CD4-positive, alpha-beta T cell (primary cell): ENCODE results near the gene COPS8. TPM values are rescaled to one million over a fixed set of nuclear protein-coding genes. Genes with fewer than 3 reads are reported as not detected.

Experiments
- ATAC-seq: fragments of 200-7000 bp; cut with Tn5 transposase; one replicate; pipeline ENCODE4 v1.10.0; 2022; ENCODE audit warnings: mild to moderate bottlenecking; ENCODE audit not compliant: poor library complexity
- CTCF ChIA-PET: fragments of 350-600 bp; sonication (Branson Sonifier 250); formaldehyde crosslinking; loops from one replicate; lab custom pipeline; 2021; ENCODE audit warnings: antibody characterized with exemption, inconsistent platforms; lab: Charles Lee
- POLR2A ChIA-PET: fragments of 350-600 bp; sonication (Branson Sonifier 250); formaldehyde crosslinking; loops from one replicate; lab custom pipeline; 2021; ENCODE audit warnings: antibody characterized with exemption, inconsistent platforms; lab: Charles Lee
- DNase-seq, 14 experiments: peaks; one replicate each; pipeline ENCODE4 v3.0.0-alpha.2; 2013 to 2020; ENCODE audit warnings: mixed read lengths in 2 of 14
- H3K27ac ChIP-seq, 2 donors: one replicate each; pipeline versions ENCODE4 v1.5.1 to v1.7.0; 2013; ENCODE audit warnings: low read length in 2 of 2, low read depth in 1 of 2, mild to moderate bottlenecking in 1 of 2
- H3K27me3 ChIP-seq, 2 experiments: 1 replicate in 1 of 2; 2 replicates in 1 of 2; pipeline versions ENCODE4 v1.6.1 to v1.7.0; 2013; ENCODE audit warnings: low read length in 2 of 2, control low read depth in 1 of 2, mild to moderate bottlenecking in 1 of 2, moderate library complexity in 1 of 2; ENCODE audit not compliant: insufficient read depth in 2 of 2, control insufficient read depth in 1 of 2
- H3K36me3 ChIP-seq: one replicate; pipeline ENCODE4 v1.6.1; 2013; ENCODE audit warnings: low read length, control low read depth; ENCODE audit not compliant: insufficient read depth
- H3K4me1 ChIP-seq: one replicate; pipeline ENCODE4 v1.6.1; 2013; ENCODE audit warnings: low read length, control low read depth; ENCODE audit not compliant: insufficient read depth
- H3K4me3 ChIP-seq: one replicate; pipeline ENCODE4 v1.5.1; 2013; ENCODE audit warnings: mild to moderate bottlenecking, low read length, moderate library complexity
- H3K9me3 ChIP-seq, 2 experiments: 1 replicate in 1 of 2; 2 replicates in 1 of 2; pipeline versions ENCODE4 v1.6.1 to v1.7.0; 2013; ENCODE audit warnings: low read length in 2 of 2, mild to moderate bottlenecking in 2 of 2, control low read depth in 1 of 2, moderate library complexity in 1 of 2; ENCODE audit not compliant: control insufficient read depth in 1 of 2, insufficient read depth in 1 of 2
- H3K27ac Mint-ChIP-seq: one replicate; pipeline ENCODE4 v1.8.0; 2020; ENCODE audit warnings: mixed read lengths
- H3K27me3 Mint-ChIP-seq: one replicate; pipeline ENCODE4 v1.8.0; 2021; ENCODE audit warnings: mixed read lengths
- H3K36me3 Mint-ChIP-seq: one replicate; pipeline ENCODE4 v1.8.0; 2021; ENCODE audit warnings: low read depth, mixed read lengths
- H3K4me1 Mint-ChIP-seq: one replicate; pipeline ENCODE4 v1.8.0; 2021; ENCODE audit warnings: low read depth, mixed read lengths
- H3K4me3 Mint-ChIP-seq: one replicate; pipeline ENCODE4 v1.8.0; 2020; ENCODE audit warnings: mild to moderate bottlenecking, mixed read lengths
- H3K9me3 Mint-ChIP-seq: one replicate; pipeline ENCODE4 v1.8.0; 2020; ENCODE audit warnings: mixed read lengths
- intact Hi-C, 2 experiments: fragments of 100-400 bp; cut with DNase I in 1 of 2; cut with micrococcal nuclease in 1 of 2; formaldehyde crosslinking; loops; one replicate each; pipeline versions ENCODE4 v1.15.1 to v1.9.0; 2023 to 2025; cut with DNase I, micrococcal nuclease
- total RNA-seq, 174 experiments: library from RNA in 2 of 174; stranded (reverse) in 2 of 174; gene quantifications; one replicate each; pipeline ENCODE4 v1.2.3 and lab custom pipeline; 2021 to 2026
- TF ChIP-seq, protein P1 (sequence below): fragments of 200-600 bp; IDR thresholded peaks from one replicate; pipeline ENCODE4 v1.8.0; 2022; ENCODE audit warnings: antibody characterized with exemption, mild to moderate bottlenecking

Gene COPS8
- total RNA-seq, 2 experiments from 2014 or later, result 47.9 to 51.7 TPM

DNA sequence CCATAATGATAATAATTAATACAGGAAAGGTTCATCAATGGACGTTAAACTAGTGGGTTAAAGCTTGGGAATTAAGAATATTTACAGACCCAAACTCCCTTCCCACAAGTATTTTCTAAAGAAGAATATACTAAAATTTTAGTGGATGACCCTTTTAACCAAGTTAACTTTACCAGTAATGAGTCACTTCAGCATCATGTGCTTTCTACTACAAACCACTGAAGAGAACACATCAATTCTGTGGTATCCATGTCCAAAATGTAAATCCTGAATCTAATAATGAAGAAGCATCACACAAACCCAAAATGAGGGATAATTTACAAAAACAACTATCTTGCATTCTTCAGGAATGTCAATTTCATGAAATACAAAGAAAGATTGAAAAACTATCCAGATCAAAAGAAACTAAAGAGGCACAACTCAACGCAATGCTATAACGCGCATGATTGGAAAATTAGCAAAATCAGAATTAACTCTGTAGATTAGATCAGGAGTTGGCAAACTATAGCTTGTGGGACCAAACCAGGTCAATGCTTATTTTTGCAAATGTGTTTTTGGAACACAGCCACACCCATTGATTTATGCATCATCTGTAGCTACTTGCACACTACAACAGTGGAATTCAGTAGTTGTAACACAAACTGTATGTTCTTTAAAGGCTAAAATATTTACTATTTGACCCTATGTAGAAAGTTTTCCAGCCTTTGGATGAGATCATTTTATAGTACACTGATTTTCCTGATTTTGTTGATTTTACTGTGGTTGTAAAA, 27.5 kb downstream of the COPS8 start:
- Mint-ChIP-seq H3K27ac (no peak overlapping the region), H3K9me3 (peaks cover 13% of the 10 kb centered on the region), H3K4me3 (no peak overlapping the region), H3K36me3 (peaks cover 24% of the 10 kb centered on the region), H3K4me1 (no peaks in the 10 kb centered on the region), H3K27me3 (no peaks in the 10 kb centered on the region)
- Histone ChIP-seq H3K4me1 (no peaks in the 10 kb centered on the region), H3K27me3 (no peaks in the 10 kb centered on the region), H3K36me3 (no peaks in the 10 kb centered on the region), H3K4me3 (no peak overlapping the region), H3K27ac (no peak overlapping the region), H3K9me3 (peaks cover 0 to 15% of the 10 kb centered on the region in 2 experiments)
- DNase-seq, result no peak
- no peak for ATAC-seq
- POLR2A ChIA-PET, result no interaction called here
- TF ChIP-seq, protein P1, sequence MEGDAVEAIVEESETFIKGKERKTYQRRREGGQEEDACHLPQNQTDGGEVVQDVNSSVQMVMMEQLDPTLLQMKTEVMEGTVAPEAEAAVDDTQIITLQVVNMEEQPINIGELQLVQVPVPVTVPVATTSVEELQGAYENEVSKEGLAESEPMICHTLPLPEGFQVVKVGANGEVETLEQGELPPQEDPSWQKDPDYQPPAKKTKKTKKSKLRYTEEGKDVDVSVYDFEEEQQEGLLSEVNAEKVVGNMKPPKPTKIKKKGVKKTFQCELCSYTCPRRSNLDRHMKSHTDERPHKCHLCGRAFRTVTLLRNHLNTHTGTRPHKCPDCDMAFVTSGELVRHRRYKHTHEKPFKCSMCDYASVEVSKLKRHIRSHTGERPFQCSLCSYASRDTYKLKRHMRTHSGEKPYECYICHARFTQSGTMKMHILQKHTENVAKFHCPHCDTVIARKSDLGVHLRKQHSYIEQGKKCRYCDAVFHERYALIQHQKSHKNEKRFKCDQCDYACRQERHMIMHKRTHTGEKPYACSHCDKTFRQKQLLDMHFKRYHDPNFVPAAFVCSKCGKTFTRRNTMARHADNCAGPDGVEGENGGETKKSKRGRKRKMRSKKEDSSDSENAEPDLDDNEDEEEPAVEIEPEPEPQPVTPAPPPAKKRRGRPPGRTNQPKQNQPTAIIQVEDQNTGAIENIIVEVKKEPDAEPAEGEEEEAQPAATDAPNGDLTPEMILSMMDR, result no peak
- intact Hi-C loops, result no loop called here
- CTCF ChIA-PET, result no interaction called here

DNA sequence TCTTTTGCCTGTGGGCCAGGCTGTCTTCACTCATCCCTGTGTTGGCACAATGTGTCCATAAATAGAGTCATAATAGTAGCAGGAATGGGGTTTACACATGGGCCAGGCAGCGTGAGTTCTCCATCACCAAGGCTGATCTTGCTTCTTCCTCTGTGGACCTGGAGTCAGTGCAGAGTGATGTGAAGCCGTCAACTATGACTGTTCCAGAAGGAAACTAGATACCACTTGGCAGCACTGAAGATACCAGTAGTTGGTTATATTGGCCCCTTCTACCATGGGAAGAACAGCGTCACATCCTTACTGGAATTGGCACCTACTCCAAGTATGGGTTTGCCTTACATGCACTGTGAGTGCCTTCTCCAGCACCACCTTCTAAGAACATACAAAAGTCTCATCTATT, 30.2 kb downstream of the COPS8 start:
- Mint-ChIP-seq H3K4me3 (no peak overlapping the region), H3K4me1 (no peaks in the 10 kb centered on the region), H3K27me3 (no peaks in the 10 kb centered on the region), H3K36me3 (no peaks in the 10 kb centered on the region), H3K27ac (no peak overlapping the region), H3K9me3 (no peaks in the 10 kb centered on the region)
- TF ChIP-seq, protein P1, result no peak
- no peaks in the 10 kb centered on the region for H3K36me3 ChIP-seq
- ChIA-PET CTCF (no interaction called here), POLR2A (no interaction called here)
- ATAC-seq (no peak), DNase-seq (no peak)
- H3K27me3 ChIP-seq, result no peaks in the 10 kb centered on the region
- H3K4me3 ChIP-seq, result no peak overlapping the region
- H3K27ac ChIP-seq, result no peak overlapping the region
- no peaks in the 10 kb centered on the region for H3K9me3 ChIP-seq
- intact Hi-C loops, result no loop called here
- H3K4me1 ChIP-seq, result no peaks in the 10 kb centered on the region

DNA sequence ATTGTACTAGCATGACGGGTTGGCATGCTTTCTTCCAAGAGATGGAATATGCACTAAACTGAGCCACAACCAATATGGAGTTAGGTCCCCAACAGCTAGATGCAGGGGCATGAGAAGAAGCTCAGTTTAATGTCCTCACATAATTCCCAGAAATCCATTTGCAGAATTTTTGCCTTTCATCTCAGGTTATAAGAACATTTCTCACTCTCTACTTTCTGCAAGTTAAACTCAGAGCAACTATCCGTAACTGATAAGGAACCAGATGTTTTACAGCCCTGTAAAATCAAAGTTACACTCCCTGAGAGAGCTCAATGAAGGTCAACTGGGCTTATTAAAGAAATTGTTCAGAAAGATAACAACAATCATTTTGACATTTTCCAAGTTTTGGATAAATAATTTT, 30.7 kb downstream of the COPS8 start:
- Mint-ChIP-seq H3K27ac (no peak overlapping the region), H3K27me3 (no peaks in the 10 kb centered on the region), H3K4me1 (no peaks in the 10 kb centered on the region), H3K36me3 (no peaks in the 10 kb centered on the region), H3K9me3 (no peaks in the 10 kb centered on the region), H3K4me3 (no peak overlapping the region)
- Histone ChIP-seq H3K27me3 (no peaks in the 10 kb centered on the region), H3K4me3 (no peak overlapping the region), H3K36me3 (no peaks in the 10 kb centered on the region), H3K4me1 (no peaks in the 10 kb centered on the region), H3K9me3 (no peaks in the 10 kb centered on the region), H3K27ac (no peak overlapping the region)
- intact Hi-C loops, result no loop called here
- ChIA-PET CTCF (no interaction called here), POLR2A (no interaction called here)
- DNase-seq (no peak), ATAC-seq (no peak)
- TF ChIP-seq, protein P1, result no peak
